ENCODE results near the gene ZC3H10.
"Not testable (repeated sequence)": the region's sequence is repeated elsewhere in the genome, so short reads cannot be mapped to it uniquely, and the experiment has no call there.

The ZC3H10 gene

DNA sequence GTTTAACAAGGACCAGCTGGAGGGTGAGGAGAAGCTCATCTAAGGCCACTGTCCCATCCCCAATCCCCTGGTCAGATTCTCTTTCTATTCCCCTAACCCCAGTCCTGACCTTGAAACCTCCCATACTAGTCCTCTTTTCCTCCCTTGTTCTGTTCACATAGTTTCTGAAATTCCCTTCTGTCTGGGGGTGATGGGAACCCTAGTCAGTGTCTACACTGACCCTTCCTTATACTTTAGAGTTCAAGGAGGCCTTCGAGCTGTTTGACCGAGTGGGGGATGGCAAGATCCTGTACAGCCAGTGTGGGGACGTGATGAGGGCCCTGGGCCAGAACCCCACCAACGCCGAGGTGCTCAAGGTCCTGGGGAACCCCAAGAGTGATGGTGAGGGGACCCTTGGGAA is 36.8 kb downstream of the ZC3H10 start:
- no peak for DNase-seq (ENCODE audit: low spot score)

DNA sequence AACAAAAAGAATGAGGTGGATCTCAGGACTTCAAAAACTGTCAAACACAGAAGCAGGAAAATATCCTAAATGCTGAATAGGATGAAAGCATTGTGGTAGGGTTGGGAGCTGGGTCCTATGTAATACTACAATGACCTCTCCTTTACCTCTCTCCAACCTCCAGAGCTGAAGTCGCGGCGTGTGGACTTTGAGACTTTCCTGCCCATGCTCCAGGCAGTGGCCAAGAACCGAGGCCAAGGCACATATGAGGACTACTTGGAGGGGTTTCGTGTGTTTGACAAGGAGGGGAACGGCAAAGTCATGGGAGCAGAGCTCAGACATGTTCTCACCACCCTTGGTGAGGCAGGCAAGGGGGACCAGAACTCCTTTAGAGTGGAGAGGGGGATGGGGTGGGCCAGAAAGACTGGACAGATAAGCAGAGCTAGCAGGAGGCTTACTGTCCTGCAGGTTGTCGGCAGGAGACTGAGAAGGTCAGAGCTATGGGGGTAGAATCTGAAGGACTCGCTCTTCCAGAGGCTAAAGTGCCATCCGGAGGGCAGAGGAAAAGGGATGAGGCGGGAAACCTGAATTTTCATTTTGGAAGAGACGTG is 37.3 kb downstream of the ZC3H10 start:
- DNase-seq (ENCODE audit: low spot score): no peak

DNA sequence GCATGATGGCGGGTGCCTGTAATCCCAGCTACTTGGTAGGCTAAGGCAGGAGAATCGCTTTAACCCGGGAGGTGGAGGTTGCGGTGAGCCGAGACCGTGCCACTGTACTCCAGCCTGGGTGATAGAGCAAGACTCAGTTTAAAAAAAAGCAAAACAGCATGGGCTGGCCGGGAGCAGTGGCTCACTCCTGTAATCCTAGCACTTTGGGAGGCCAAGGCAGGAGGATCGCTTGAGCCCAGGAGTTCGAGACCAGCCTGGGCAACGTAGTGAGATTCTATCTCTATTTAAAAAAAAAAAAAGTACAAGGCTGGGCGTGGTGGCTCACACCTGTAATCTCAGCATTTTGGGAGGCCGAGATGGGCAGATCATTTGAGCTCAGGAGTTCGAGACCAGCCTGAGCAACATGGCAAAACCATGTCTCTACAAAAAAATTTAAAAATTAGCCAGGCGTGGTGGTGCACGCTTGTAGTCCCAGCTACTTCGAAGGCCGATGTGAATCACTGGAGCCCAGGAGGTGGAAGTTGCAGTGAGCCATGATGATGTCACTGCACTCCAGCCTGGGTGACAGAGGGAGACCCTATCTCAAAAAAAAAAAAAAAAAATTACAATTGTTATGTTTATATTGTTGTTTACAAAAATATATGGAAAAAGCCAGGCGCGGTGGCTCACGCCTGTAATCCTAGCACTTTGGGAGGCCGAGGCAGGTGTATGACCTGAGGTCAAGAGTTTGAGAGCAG is 38.6 kb downstream of the ZC3H10 start:
- DNase-seq (ENCODE audit: low spot score): not testable (repeated sequence)

DNA sequence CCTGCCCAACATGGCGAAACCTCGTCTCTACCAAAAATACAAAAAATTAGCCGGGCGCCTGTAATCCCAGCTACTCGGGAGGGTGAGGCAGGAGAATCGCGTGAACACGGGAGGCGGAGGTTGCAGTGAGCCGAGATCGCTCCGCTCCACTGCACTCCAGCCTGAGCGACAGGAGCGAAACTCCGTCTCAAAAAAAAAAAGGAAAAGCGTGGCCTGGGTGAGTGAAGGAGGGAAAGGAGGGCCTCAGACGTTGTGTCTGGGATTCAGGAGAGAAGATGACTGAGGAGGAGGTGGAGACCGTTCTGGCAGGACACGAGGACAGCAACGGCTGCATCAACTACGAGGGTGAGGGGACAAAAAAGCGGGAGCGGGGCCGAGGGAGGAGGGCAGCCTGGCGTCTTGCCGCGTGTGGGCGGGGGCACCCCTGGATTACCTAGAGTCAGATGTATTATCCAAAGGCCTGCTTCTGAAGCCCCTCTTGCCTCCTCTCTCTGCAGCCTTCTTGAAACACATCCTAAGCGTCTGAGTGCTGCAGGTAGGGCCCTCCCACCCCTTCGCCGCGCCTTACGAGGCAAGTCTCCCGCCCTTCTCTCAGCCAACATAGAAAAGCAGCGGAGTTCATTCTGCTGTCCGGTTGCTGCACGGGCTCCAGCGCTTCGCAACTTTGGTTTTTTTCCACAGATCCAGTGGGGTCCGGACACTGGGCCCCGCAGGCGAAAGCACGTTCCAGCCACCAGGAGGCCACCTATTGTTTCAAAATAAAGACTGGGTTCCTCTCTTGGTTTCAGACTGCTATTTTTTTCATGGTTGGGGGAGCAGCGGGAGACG is 39.3 kb downstream of the ZC3H10 start:
- peak; percentile 78 for DNase-seq (ENCODE audit: low spot score)

DNA sequence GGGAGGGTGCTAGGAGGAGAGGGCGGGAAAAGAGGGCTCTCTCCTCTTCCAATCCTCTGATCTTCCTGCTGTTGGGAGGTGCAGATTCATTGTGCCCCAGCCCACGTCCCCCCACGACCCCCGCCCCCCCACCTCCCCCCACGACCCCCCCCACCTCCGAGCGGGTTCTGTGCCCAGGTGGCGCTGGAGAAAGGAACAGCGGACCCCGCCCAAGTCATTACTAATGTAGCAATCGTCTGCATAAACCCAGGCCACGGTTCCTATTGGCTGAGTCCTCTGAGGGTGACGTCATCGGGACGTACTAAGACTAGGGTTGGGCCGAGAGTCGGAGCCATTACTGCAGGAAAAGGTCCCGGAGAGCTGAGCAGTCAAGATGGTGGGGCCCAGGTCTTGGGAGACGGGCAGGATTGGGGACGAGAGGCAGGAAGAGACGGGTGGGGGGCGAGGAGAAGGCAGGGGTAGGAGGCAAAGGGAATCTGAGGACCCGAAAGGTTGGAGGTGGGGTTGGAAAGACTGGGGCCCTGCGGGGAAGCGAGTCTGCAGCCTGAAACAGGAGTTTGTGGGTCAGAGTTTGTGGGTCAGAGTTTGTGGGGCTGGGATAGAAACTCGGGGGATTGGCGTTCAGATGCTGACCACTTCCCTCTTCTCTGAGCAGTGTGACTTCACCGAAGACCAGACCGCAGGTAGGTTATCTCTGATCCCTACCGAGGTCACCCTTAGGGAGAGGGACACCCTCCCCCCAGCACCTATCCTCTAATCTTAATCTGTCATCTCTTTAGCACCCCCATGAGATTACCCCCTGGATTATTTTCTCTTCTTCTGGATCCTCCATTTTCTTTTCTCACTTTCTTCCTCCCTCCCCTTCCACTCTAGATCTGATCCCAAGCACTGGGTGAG is 40.2 kb downstream of the ZC3H10 start, which contains the start of gene MYL6:
Gene MYL6, plus strand, starts transcription at position 331 of the 897 bp plus-strand sequence. Its CDS starts 43 bp downstream, at position 374.
- DNase-seq (ENCODE audit: low spot score): peak; percentile 92

DNA sequence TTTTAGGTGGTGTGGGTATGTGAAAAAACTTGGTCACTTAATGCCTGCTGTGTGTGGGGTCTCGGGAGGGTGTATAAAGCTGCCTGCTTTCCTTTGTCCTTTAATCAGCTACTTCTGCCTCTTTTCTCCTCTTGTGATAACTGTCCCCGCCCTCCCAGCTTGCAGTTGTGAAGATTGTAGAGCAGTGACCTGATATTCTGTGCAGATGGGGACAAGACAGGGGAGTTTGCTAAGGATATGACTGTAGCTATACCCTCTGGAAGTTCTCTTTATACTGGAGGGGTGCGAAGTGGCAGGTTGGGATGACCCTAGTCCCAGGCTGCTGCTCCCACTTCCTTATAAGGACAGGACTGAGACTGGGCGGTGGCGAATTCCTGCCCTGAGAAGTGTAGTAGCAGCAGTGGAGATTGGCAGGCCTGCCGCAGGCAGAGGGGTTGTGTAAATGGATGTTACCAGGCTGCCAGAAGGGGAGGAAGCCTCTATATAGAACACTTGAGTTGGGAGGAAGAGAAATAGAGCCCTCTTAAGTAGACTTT is 40.9 kb downstream of the ZC3H10 start:
- DNase-seq (ENCODE audit: low spot score): no peak

DNA sequence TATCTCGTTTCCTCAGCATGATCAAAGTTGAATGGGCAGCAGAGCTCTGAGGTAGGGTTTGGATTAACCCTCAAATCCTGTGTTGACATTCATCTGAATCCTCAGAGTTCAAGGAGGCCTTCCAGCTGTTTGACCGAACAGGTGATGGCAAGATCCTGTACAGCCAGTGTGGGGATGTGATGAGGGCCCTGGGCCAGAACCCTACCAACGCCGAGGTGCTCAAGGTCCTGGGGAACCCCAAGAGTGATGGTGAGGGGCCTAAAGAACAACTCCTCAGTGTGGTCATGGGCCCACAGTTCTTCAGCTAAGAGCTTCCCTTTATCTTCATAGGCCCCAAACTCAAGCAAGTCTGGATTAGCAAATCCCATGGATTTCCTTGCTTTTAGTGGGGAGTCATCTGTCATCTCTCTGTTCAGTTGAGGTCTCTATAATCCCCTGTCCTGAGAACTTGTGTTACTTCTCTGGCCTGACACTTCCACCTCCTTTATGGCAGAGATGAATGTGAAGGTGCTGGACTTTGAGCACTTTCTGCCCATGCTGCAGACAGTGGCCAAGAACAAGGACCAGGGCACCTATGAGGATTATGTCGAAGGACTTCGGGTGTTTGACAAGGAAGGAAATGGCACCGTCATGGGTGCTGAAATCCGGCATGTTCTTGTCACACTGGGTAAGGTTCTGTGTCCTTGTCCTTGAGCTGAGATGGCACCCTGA is 41.6 kb downstream of the ZC3H10 start:
- DNase-seq (ENCODE audit: low spot score): no peak

DNA sequence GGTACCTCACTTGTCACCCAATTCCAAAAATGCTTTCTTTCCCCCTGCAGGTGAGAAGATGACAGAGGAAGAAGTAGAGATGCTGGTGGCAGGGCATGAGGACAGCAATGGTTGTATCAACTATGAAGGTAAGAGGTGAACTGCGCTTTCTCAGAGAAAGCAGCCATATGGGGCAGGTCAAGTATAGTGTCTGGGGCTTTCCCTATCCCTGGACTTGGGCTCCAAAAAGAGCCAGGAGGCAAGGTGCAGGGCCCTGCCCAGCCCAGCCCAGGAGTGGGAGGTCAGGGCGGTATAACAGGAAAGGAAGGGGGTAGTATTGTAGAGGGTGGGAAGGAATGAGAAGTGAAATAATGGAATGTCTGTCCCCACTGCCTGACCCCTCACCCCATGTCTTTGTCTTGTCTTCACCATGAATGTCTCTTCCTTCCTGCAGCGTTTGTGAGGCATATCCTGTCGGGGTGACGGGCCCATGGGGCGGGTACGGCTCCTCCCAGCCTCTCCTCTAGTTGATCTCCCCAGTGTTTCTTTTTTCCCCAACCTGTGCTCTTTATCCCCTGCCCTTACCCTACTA is 42.2 kb downstream of the ZC3H10 start:
- DNase-seq (ENCODE audit: low spot score): no peak

DNA sequence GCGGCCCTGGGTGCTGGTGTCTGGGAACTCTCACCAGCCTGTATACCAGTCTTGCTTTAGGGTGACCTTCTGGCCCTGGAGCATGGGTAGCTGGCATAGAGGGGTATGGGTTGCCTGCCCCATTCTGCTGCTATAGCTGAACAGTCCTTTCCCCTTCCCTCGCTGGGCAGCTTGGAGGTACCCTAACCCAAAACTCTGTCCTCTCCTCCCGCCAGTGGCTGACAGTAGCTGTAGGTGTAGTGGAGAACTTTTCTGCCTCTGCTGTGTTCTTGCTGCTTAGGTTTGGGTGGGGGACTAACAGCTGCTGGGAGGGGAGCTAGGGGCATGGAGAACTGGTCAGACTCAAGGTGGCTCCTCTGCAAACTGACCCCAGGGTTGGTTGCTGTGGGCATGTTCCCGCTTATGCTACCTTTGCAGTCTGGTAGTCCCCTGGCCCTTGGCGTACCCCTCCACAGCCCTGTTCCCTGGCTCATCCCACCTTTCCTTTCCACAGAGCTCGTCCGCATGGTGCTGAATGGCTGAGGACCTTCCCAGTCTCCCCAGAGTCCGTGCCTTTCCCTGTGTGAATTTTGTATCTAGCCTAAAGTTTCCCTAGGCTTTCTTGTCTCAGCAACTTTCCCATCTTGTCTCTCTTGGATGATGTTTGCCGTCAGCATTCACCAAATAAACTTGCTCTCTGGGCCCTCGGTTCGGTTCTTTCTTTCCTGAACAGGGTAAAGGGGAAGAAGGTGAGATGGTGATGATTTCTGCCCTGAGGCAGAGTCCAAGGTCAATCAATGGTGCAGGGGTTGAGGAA is 43.0 kb downstream of the ZC3H10 start:
- DNase-seq (ENCODE audit: low spot score): no peak

DNA sequence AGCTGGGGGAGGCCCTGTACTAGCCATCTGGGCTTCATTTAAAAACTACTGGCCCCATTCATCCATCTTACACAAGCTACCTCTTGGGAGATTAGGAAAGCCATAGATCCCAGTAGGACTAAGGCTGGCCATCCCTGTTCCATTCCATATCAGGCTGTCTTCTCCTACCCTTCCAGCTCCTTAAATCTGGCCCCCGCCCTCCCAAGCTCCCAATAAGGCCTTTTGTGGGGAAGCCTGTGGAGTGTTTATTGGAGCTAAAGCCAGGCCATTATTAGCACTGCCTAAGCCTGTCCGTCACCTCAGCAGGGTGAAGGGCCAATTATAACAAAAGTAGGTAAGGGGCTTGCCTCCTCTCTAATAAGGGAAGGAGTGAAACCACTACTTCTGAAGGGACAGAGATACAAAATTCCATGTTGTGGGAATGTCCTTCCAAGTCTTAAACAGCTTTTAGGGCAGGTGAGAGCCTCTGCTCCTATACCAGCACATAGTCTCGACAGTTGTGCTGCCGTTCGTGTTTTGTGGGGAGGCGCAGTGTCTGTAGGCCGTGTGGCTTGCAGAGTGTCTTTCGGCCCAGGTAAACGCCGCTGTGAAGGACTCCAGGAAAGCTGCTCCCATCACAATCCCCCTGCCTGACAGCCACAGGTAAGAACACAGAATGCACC is 43.8 kb downstream of the ZC3H10 start:
- no peak for DNase-seq (ENCODE audit: low spot score)

DNA sequence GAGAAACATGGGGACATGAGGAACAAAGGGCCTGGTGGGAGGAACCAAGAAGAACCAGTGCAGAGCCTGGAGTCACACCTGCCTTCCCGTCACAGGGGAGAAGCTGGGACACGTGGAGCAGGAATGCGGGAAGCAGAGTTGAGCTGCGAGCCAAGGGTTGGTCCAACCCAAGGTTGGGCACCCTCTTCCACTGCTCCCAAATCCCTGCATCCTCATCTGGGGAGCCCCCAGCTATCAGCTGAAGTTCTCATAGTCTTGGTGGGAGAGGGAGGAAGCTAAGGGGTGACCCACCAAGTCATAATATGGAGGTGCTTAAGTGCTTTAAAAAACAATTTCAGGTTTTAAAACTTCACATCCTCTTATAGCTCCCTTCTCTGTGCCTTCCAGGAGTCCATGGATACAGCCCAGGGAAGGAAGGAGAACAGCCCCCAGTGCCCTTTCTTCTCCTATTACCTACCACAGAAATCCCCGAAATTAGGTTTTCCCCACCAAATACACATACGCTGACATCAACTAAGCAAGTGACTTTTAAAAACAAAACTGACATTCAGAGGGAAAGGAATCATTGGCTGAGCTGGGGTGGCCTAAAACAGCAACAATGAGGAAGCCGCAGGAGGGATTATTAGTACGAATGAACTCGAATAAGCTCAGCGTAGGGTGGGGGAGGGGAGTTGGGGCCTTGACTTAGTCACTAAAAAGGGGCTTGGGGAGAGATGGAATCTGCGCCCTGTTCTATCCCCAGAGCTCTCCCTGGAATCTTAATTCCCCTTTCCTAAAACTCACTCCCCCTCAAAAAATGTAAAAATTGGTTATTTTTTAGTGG is 44.6 kb downstream of the ZC3H10 start:
- no peak for DNase-seq (ENCODE audit: low spot score)

DNA sequence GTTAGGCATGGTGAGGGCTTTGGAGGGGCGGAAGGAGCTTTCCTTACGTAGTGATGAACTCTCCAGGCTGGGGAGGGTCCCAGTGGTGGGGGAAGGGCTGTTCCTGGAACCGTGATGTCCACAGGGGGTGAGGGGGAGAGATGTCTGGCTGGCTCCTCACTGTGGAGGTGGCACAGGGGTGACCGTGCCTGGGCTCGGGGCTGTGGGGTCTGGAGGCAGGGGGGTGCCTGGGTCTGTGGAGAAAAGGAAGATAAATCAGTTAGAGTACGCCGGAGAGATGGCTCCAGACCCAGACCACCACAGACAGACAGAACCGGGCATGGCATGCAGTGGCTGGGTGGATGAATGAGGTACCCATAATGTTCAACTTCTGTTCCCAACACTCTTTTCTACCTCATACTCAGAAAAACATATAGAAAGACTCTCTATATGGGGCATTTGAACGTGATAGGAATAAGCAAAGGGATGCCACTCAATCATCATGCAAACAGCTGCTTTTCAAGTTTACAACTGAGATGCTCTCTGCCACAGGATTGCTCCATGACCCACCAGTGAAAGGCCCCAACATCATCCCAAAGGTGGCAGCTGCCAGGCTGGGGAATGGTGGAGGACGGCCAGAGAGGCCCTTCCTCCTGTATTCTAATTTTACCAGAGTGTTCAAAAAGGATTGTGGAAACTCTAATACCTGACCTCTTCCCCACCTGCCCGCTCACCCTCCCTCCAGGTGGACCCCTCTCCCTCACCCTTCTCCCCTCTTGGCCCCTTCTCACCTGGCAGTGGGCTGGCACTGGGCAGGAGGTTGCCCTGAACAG is 45.7 kb downstream of the ZC3H10 start:
- DNase-seq (ENCODE audit: low spot score): no peak

DNA sequence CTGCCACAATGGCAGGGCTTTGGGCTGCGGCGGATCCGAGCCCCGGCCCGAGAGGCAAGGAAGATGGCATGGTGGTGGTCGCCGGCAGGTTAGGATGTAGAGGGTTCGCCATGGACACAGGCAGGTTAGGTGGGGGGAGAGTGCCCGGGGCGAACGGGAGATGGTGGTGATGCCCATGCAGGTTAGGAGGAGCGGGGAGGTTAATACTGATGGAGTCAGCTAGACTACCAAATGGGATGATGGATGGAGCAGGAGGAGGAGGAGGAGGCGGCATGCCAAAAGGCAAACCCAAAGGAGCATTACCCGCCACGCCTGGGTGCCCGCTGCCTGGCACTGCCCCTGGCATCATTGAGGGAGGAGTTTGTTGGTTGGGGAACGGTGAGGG is 46.3 kb downstream of the ZC3H10 start:
- DNase-seq (ENCODE audit: low spot score): no peak

DNA sequence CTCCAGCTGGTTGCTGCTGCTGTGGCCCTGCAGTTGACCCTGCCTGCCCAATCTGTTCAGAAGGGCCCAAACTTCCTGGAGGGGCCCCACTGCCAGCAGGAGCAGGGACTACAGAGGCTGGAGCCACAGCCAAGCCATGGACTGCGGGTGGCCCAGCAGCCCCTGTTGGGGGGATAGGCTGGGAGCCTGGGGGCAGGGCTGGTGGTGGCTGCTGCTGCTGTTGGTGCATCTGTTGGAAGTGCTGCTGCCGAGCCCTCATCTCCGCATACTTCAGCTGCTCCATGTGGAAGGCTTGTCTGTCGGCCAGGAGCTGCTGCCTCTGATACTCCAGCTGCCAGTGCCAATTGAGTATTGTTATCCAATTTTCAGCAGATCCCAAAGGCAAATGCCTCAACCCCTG is 47.3 kb downstream of the ZC3H10 start:
- DNase-seq (ENCODE audit: low spot score): no peak

DNA sequence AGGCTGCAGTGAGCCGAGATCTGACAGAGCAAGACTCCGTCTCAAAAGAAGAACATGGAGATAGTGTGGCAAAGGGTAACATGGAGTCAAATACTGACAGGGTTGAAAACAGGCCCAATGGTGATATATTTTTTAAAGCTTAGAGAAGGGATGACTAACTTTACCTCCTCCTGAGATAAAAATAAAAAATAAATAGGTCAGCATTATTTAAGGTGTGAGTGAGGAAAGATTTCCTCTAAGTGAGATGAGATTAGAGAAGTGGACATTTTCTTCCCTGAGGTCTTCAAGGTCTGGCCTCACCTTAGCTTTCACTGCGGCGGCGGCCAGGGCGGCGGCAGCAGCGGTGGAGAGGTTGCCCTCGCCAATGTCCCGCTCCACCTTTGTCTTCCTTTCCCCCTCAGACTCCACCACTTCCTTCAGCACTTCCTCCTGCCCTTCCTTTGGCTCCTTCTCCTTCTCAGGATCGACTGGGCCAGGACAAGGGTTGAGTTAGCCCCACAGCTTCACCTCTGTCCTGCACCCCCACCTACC is 51.2 kb downstream of the ZC3H10 start:
- no peak for DNase-seq (ENCODE audit: low spot score)

DNA sequence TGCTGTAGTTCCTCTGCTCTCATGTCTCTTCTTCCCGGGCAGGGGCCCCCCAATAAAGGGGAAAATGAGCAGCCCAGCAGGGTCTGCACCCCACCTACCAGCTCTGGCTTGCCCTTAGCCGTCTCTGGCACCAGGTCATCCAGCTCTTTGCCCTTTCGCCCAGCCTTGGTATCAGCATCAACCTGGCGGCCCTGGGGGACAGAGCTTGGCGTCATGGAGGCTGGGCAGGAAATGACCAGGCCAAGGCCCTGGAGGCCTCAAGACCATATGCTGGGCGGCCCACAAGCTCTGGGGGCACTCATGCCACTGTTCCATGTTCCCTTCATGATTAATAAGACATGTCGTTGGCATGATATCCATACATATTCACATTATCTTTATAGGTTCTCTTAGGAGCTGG is 54.8 kb downstream of the ZC3H10 start:
- no peak for DNase-seq (ENCODE audit: low spot score)

Measured in HuH-7.5 (cell line).